ENCODE results near the gene LAMB2. TPM values are rescaled to one million over a fixed set of nuclear protein-coding genes. Genes with fewer than 3 reads are reported as not detected.

Gene LAMB2
- total and polyA plus RNA-seq, 2 experiments from 2014 or later, result 71.3 to 154 TPM

GRCh38 chr3:49122451-49122850, 10.4 kb downstream of the LAMB2 start:
- H3F3A ChIP-seq (replicated peaks; ENCODE audit: low read depth), result peaks cover 21% of the 10 kb centered on the region
- no peak overlapping the region for H3K4me2 ChIP-seq
- peaks cover 4% of the 10 kb centered on the region; the same call in 2 of the 3 replicates for H3K4me1 Mint-ChIP-seq
- TF ChIP-seq REST (IDR thresholded peaks at IDR 0.05; ENCODE audit: unreplicated experiment), result no peak
- no peak for TF ChIP-seq ZNF114 (CRISPR knock-in tag; IDR thresholded peaks at IDR 0.05)
- no peak for TF ChIP-seq ZNF331 (CRISPR knock-in tag; IDR thresholded peaks at IDR 0.05; ENCODE audit: low read depth)
- no peak for TF ChIP-seq EZH2 (IDR thresholded peaks at IDR 0.05; ENCODE audit: low read depth, unreplicated experiment)
- TF ChIP-seq NANOG (IDR thresholded peaks at IDR 0.05; ENCODE audit: borderline replicate concordance), result no peak
- TF ChIP-seq ZNF462 (CRISPR knock-in tag; IDR thresholded peaks at IDR 0.05), result no peak
- TF ChIP-seq JUNB (IDR thresholded peaks at IDR 0.05; ENCODE audit: unreplicated experiment), result no peak
- no peak for TF ChIP-seq CTCF (conservative IDR thresholded peaks at IDR 0.05; ENCODE audit: low read depth in 2 of 2)
- TF ChIP-seq EZH2phosphoT487 (IDR thresholded peaks at IDR 0.05; ENCODE audit: unreplicated experiment), result no peak
- no peak for TF ChIP-seq POLR2AphosphoS5 (IDR thresholded peaks at IDR 0.05; ENCODE audit: low read depth)
- no peak for TF ChIP-seq ETS1 (IDR thresholded peaks at IDR 0.05)
- no peak for TF ChIP-seq CREB1 (CRISPR knock-in tag; IDR thresholded peaks at IDR 0.05; ENCODE audit: low read depth)
- no peak for TF ChIP-seq STAT1 (IDR thresholded peaks at IDR 0.05; ENCODE audit: unreplicated experiment)
- H4K20me1 ChIP-seq (replicated peaks; ENCODE audit: insufficient read depth), result no peaks in the 10 kb centered on the region
- H3K27ac Mint-ChIP-seq, result no peak overlapping the region
- peak overlapping the region; percentile 21; the same call in 1 of the 3 replicates for H3K4me3 Mint-ChIP-seq
- H3K36me3 ChIP-seq (ENCODE audit: insufficient read depth), result peaks cover 5% of the 10 kb centered on the region; the same call in 1 of the 2 replicates
- peaks cover 10% of the 10 kb centered on the region for H3K79me2 ChIP-seq (replicated peaks; ENCODE audit: insufficient read depth)
- no peak overlapping the region for H2AFZ ChIP-seq
- peaks cover 4% of the 10 kb centered on the region; the same call in 1 of the 2 replicates for H3K4me1 ChIP-seq (ENCODE audit: insufficient read depth)
- DNase-seq (ENCODE audit: low spot score) (no peak), ATAC-seq (no peak)
- H3K4me3 ChIP-seq, result no peak overlapping the region
- peaks cover 21% of the 10 kb centered on the region for H3K36me3 Mint-ChIP-seq (ENCODE audit: low read depth)
- no peaks in the 10 kb centered on the region; the same call in 2 of the 3 replicates for H3K9me3 Mint-ChIP-seq
- H3K27ac ChIP-seq (ENCODE audit: low read depth), result no peak overlapping the region
- H3K27me3 ChIP-seq (ENCODE audit: insufficient read depth), result no peaks in the 10 kb centered on the region
- no peaks in the 10 kb centered on the region for H3K9me2 ChIP-seq (ENCODE audit: insufficient read depth)
- H3K27me3 Mint-ChIP-seq (ENCODE audit: insufficient read depth, low read depth, poor library complexity), result peaks cover 5% of the 10 kb centered on the region
